ENCODE results near the gene TP53TG5.

- TF ChIP-seq POLR2A (IDR thresholded peaks at IDR 0.05; ENCODE audit: low read depth): no peak
- TF ChIP-seq, protein P1, sequence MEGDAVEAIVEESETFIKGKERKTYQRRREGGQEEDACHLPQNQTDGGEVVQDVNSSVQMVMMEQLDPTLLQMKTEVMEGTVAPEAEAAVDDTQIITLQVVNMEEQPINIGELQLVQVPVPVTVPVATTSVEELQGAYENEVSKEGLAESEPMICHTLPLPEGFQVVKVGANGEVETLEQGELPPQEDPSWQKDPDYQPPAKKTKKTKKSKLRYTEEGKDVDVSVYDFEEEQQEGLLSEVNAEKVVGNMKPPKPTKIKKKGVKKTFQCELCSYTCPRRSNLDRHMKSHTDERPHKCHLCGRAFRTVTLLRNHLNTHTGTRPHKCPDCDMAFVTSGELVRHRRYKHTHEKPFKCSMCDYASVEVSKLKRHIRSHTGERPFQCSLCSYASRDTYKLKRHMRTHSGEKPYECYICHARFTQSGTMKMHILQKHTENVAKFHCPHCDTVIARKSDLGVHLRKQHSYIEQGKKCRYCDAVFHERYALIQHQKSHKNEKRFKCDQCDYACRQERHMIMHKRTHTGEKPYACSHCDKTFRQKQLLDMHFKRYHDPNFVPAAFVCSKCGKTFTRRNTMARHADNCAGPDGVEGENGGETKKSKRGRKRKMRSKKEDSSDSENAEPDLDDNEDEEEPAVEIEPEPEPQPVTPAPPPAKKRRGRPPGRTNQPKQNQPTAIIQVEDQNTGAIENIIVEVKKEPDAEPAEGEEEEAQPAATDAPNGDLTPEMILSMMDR (IDR thresholded peaks at IDR 0.05): no peak
- no peak for TF ChIP-seq POLR2AphosphoS5 (IDR thresholded peaks at IDR 0.05)
- no peak for TF ChIP-seq EP300 (IDR thresholded peaks at IDR 0.05)
These were observed 45.6 kb upstream of the TP53TG5 start for GRCh38 chr20:45423700-45424099.
